ENCODE data around the gene PROK1.

DNA sequence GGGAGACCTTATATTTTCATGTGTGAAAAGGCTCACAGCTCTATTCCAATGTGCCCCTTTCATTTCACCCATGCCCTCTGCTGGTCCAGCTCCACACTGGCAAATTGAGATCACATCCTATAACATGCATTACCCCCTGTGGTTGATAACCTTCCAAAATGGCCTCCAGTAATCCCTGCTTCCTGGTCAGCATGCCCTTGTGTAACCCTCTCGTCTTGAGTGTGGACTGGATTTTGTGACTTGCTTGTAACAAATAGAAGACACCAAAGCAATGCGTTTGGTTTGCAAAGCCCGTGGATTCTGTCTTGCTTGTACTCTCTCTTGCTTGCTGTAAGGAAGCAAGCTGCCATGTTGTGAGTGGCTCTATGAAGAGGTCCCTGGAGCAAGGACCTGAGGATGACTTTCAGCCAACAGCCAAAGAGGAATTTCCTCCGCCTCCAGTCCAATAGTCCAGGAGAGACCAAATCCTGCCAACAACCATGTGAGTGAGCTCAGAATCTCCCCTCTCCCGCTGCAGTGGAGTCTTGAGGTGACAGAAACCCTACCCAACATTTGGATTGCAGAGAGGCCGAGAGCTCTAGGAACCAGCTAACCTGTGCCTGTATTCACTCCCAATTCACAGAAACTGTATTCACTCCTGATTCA is 50.7 kb downstream of the PROK1 start:
- TF ChIP-seq, protein P1, sequence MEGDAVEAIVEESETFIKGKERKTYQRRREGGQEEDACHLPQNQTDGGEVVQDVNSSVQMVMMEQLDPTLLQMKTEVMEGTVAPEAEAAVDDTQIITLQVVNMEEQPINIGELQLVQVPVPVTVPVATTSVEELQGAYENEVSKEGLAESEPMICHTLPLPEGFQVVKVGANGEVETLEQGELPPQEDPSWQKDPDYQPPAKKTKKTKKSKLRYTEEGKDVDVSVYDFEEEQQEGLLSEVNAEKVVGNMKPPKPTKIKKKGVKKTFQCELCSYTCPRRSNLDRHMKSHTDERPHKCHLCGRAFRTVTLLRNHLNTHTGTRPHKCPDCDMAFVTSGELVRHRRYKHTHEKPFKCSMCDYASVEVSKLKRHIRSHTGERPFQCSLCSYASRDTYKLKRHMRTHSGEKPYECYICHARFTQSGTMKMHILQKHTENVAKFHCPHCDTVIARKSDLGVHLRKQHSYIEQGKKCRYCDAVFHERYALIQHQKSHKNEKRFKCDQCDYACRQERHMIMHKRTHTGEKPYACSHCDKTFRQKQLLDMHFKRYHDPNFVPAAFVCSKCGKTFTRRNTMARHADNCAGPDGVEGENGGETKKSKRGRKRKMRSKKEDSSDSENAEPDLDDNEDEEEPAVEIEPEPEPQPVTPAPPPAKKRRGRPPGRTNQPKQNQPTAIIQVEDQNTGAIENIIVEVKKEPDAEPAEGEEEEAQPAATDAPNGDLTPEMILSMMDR (IDR thresholded peaks at IDR 0.05), result no peak
- TF ChIP-seq, protein P2, sequence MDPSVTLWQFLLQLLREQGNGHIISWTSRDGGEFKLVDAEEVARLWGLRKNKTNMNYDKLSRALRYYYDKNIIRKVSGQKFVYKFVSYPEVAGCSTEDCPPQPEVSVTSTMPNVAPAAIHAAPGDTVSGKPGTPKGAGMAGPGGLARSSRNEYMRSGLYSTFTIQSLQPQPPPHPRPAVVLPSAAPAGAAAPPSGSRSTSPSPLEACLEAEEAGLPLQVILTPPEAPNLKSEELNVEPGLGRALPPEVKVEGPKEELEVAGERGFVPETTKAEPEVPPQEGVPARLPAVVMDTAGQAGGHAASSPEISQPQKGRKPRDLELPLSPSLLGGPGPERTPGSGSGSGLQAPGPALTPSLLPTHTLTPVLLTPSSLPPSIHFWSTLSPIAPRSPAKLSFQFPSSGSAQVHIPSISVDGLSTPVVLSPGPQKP (IDR thresholded peaks at IDR 0.05; ENCODE audit: low read depth, low read length), result no peak
- TF ChIP-seq RCOR1 (IDR thresholded peaks at IDR 0.05; ENCODE audit: low read depth, low read length) (no peak), EP300 (IDR thresholded peaks at IDR 0.05) (no peak), POLR2A (IDR thresholded peaks at IDR 0.05; ENCODE audit: low read length) (no peak), HOXA7 (CRISPR knock-in tag; IDR thresholded peaks at IDR 0.05) (no peak), MYC (IDR thresholded peaks at IDR 0.05; ENCODE audit: borderline replicate concordance, low read length) (no peak), CHD2 (IDR thresholded peaks at IDR 0.05; ENCODE audit: low read length, partially characterized antibody) (no peak), ESRRA (IDR thresholded peaks at IDR 0.05; ENCODE audit: borderline replicate concordance, low read length) (no peak), RAD21 (conservative IDR thresholded peaks at IDR 0.05 in 1 of 2, IDR thresholded peaks at IDR 0.05 in 1 of 2) (no peak), RFX5 (IDR thresholded peaks at IDR 0.05) (no peak)
- TF ChIP-seq, protein P3, sequence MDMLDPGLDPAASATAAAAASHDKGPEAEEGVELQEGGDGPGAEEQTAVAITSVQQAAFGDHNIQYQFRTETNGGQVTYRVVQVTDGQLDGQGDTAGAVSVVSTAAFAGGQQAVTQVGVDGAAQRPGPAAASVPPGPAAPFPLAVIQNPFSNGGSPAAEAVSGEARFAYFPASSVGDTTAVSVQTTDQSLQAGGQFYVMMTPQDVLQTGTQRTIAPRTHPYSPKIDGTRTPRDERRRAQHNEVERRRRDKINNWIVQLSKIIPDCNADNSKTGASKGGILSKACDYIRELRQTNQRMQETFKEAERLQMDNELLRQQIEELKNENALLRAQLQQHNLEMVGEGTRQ (IDR thresholded peaks at IDR 0.05), result no peak
- TF ChIP-seq, protein P4, sequence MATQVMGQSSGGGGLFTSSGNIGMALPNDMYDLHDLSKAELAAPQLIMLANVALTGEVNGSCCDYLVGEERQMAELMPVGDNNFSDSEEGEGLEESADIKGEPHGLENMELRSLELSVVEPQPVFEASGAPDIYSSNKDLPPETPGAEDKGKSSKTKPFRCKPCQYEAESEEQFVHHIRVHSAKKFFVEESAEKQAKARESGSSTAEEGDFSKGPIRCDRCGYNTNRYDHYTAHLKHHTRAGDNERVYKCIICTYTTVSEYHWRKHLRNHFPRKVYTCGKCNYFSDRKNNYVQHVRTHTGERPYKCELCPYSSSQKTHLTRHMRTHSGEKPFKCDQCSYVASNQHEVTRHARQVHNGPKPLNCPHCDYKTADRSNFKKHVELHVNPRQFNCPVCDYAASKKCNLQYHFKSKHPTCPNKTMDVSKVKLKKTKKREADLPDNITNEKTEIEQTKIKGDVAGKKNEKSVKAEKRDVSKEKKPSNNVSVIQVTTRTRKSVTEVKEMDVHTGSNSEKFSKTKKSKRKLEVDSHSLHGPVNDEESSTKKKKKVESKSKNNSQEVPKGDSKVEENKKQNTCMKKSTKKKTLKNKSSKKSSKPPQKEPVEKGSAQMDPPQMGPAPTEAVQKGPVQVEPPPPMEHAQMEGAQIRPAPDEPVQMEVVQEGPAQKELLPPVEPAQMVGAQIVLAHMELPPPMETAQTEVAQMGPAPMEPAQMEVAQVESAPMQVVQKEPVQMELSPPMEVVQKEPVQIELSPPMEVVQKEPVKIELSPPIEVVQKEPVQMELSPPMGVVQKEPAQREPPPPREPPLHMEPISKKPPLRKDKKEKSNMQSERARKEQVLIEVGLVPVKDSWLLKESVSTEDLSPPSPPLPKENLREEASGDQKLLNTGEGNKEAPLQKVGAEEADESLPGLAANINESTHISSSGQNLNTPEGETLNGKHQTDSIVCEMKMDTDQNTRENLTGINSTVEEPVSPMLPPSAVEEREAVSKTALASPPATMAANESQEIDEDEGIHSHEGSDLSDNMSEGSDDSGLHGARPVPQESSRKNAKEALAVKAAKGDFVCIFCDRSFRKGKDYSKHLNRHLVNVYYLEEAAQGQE (IDR thresholded peaks at IDR 0.05), result no peak
